ENCODE data around the gene UTP25.
A peak's percentile ranks its signal among the peaks of the same experiment; 100 is the strongest.
"Not testable (repeated sequence)": the region's sequence is repeated elsewhere in the genome, so short reads cannot be mapped to it uniquely, and the experiment has no call there.

The UTP25 gene, protein sequence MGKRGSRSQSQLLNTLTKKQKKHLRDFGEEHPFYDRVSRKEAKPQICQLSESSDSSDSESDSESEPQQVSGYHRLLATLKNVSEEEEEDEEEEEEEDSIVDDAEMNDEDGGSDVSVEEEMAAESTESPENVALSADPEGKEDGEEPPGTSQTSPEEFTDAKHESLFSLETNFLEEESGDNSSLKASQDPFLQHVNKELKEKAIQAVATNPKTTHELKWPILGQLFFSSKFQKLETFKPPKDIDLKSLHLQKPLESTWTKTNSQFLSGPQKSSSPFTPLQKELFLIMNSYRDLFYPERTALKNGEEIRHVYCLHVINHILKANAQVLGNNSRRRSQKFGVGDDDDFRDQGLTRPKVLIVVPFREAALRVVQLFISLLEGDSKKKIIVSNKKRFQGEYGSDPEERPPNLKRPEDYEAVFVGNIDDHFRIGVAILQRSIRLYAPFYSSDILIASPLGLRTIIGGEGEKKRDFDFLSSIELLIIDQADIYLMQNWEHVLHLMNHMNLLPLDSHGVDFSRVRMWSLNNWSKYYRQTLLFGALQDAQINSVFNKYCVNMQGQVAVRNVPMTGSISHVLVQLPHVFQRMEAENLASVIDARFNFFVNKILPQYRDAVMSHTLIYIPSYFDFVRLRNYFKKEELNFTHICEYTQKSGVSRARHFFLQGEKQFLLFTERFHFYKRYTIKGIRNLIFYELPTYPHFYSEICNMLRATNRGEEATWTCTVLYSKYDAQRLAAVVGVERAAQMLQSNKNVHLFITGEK

DNA sequence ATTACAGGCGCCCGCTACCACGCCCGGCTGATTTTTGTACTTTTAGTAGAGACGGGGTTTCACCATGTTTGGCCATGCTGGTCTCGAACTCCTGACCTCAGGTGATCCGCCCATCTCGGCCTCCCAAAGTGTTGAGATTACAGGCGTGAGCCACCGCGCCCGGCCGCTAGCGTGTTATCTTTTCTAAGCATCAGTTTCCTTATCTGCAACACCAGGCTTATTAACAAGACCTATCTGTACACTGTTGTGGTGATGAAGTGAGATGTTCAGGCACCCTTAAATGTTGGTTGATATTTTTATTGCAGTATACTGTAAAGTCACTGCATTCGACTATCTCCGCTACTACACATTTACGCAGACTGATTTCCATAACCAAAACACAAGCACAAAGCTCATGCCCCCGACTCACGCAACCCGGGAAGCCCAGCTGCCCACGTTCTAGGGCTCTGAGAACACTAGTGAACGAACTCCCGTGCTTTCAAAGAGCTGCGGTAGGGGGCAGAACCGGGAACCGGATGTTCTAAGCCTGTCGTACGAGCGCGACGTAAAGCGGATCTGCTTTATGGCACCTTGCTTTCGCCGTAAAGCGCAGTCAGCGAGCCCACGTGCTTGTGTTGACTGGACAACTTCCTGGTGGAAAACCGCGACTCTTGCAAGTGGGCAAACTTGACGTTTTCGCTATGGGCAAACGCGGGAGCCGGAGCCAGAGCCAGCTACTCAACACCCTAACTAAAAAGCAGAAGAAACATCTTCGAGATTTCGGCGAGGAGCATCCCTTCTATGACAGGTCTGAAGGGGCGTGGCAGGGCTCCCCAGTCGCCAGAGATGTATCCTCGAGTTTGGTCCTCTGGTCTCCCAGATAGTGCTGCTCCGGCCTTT is at the start of gene UTP25:
Gene UTP25 (plus strand): TSS at position 589 of the 879 bp plus-strand sequence. CDS start 92 bp downstream, at position 681.
- peak; percentile 96 to 97 for DNase-seq
- TF ChIP-seq GATA1 (IDR thresholded peaks at IDR 0.05; ENCODE audit: low read depth, low read length) (no peak), POLR2A (IDR thresholded peaks at IDR 0.05; ENCODE audit: low read length) (peak; percentile 64)

- no peak for TF ChIP-seq POLR2A (IDR thresholded peaks at IDR 0.05; ENCODE audit: low read length)
- no peak for TF ChIP-seq GATA1 (IDR thresholded peaks at IDR 0.05; ENCODE audit: low read depth, low read length)
- DNase-seq: no peak
These were observed 49.7 kb upstream of the UTP25 start for GRCh38 chr1:209778102-209778501.

DNA sequence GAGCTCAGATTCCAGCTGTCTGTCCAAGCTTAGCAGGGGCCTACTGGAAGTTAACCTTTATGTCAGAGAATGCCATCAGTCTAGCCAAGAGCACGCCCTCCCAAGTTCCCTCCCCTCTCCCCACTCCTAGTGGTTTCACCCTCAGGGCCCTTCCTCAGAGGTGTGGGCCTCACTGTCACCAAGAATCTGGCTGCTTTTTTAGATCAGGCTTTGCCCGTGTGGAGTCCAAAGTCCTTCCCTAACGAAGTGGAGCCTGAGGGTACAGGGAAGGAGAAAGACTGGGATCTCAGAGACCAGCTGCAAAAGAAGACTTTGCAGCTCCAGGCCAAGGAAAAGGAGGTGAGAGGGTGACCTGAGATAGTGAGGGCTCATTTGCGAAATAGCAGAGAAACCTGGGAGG is 47.5 kb upstream of the UTP25 start:
- TF ChIP-seq GATA1 (IDR thresholded peaks at IDR 0.05; ENCODE audit: low read depth, low read length) (no peak), POLR2A (IDR thresholded peaks at IDR 0.05; ENCODE audit: low read length) (no peak)
- no peak for DNase-seq

DNA sequence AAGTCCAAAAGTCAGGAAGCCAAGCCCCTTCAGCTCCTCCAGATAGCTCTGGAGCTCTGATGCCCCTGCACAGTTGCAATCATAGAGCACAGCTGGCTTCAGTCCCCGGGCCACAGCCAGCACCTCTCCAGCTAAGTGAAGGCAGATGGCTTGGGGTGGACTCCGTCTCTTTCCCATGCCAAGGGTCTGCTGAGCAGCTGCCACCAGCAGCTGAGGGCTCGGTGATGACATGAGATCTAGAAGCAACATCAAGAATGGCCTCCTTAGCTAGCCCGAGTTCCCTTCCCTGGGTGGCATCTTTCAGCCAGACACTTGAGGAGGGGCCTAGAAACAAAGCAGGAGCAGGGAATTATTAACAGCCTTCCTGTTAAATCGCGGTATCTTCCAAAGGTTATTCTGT is 44.4 kb upstream of the UTP25 start:
- no peak for TF ChIP-seq POLR2A (IDR thresholded peaks at IDR 0.05; ENCODE audit: low read length)
- no peak for TF ChIP-seq GATA1 (IDR thresholded peaks at IDR 0.05; ENCODE audit: low read depth, low read length)

GRCh38 chr1:209784265-209785169 is 43.3 kb upstream of the UTP25 start, which contains the start of gene C1orf74:
C1orf74 (minus strand) TSS chr1:209784559; CDS start chr1:209783634, 925 bp downstream.
- DNase-seq: peak; percentile 99
- TF ChIP-seq GATA1 (IDR thresholded peaks at IDR 0.05; ENCODE audit: low read depth, low read length) (no peak), POLR2A (IDR thresholded peaks at IDR 0.05; ENCODE audit: low read length) (peak; percentile 87)

More for the DNA sequence above, 44.4 kb upstream of the UTP25 start:
- no peak for DNase-seq

- TF ChIP-seq POLR2A (IDR thresholded peaks at IDR 0.05; ENCODE audit: low read length) (no peak), GATA1 (IDR thresholded peaks at IDR 0.05; ENCODE audit: low read depth, low read length) (no peak)
- DNase-seq: no peak
These were observed 42.2 kb upstream of the UTP25 start for GRCh38 chr1:209785592-209785991.

- TF ChIP-seq GATA1 (IDR thresholded peaks at IDR 0.05; ENCODE audit: low read depth, low read length) (no peak), POLR2A (IDR thresholded peaks at IDR 0.05; ENCODE audit: low read length) (no peak)
- peak; percentile 43 to 65 for DNase-seq
These were observed 41.6 kb upstream of the UTP25 start for GRCh38 chr1:209786146-209786545.

GRCh38 chr1:209787551-209787950 is 40.2 kb upstream of the UTP25 start:
- no peak for DNase-seq
- TF ChIP-seq POLR2A (IDR thresholded peaks at IDR 0.05; ENCODE audit: low read length): no peak
- TF ChIP-seq GATA1 (IDR thresholded peaks at IDR 0.05; ENCODE audit: low read depth, low read length): no peak

GRCh38 chr1:209789245-209789644 is 38.5 kb upstream of the UTP25 start:
- DNase-seq: no peak
- TF ChIP-seq GATA1 (IDR thresholded peaks at IDR 0.05; ENCODE audit: low read depth, low read length): no peak
- no peak for TF ChIP-seq POLR2A (IDR thresholded peaks at IDR 0.05; ENCODE audit: low read length)

GRCh38 chr1:209790286-209791193 is 37.2 kb upstream of the UTP25 start:
- no peak for TF ChIP-seq GATA1 (IDR thresholded peaks at IDR 0.05; ENCODE audit: low read depth, low read length)
- no peak for TF ChIP-seq POLR2A (IDR thresholded peaks at IDR 0.05; ENCODE audit: low read length)
- DNase-seq: no peak

DNA sequence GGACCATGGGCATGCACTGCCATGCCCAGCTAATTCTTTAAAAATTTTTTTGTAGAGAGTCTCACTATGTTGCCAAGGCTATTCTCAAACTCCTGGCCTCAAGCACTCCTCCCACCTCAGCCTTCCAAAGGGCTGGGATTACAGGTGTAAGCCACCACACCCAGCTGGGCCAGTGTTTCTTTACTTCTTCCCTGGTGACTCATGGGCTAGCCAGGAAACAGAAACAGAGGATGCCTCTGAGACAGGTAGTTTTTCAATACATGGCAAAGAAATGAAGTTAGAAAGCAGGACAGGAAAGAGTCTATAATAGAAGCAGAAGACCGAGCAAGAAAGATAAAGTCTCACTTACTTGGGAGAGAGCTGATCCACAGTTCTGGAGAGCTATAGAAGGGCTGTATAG is 35.9 kb upstream of the UTP25 start:
- DNase-seq: no peak
- TF ChIP-seq GATA1 (IDR thresholded peaks at IDR 0.05; ENCODE audit: low read depth, low read length) (no peak), POLR2A (IDR thresholded peaks at IDR 0.05; ENCODE audit: low read length) (no peak)

GRCh38 chr1:209793711-209794110 is 34.1 kb upstream of the UTP25 start:
- DNase-seq: not testable (repeated sequence)
